Kidney (tissue), 14 donors: ENCODE data around the gene HBZ. TPM values are rescaled to one million over a fixed set of nuclear protein-coding genes. Genes with fewer than 3 reads are reported as not detected.
A peak's percentile ranks its signal among the peaks of the same experiment; 100 is the strongest.
"Not testable (repeated sequence)": the region's sequence is repeated elsewhere in the genome, so short reads cannot be mapped to it uniquely, and the experiment has no call there.

Experiments
- DNase-seq, 5 donors: peaks; one replicate each; pipeline ENCODE4 v3.0.0-alpha.2; 2013 to 2020
- FAIRE-seq: peaks from 2 replicates; lab custom pipeline; 2012; peaks lifted over from hg19 to GRCh38; lab: Jason Lieb, UNC
- H3K27ac ChIP-seq, 2 donors: one replicate each; pipeline ENCODE4 v1.7.0; 2013; ENCODE audit warnings: low read depth in 2 of 2, low read length in 2 of 2, inconsistent platforms in 1 of 2
- H3K27me3 ChIP-seq: one replicate; pipeline ENCODE4 v1.7.1; 2013; ENCODE audit warnings: low read length, inconsistent platforms; ENCODE audit not compliant: control insufficient read depth, insufficient read depth
- H3K36me3 ChIP-seq, 3 donors: one replicate each; pipeline versions ENCODE4 v1.7.0 to v1.7.1; 2013; ENCODE audit warnings: low read length in 3 of 3, control low read depth in 1 of 3, inconsistent platforms in 1 of 3; ENCODE audit not compliant: insufficient read depth in 3 of 3, control insufficient read depth in 2 of 3
- H3K4me1 ChIP-seq, 3 donors: one replicate each; pipeline versions ENCODE4 v1.7.0 to v1.7.1; 2013; ENCODE audit warnings: low read length in 3 of 3, inconsistent platforms in 1 of 3, low read depth in 1 of 3; ENCODE audit not compliant: control insufficient read depth in 2 of 3, insufficient read depth in 2 of 3
- H3K4me3 ChIP-seq, 3 donors: one replicate each; pipeline versions ENCODE4 v1.7.0 to v1.8.1; 2013; ENCODE audit warnings: low read length in 3 of 3, control low read depth in 1 of 3, inconsistent platforms in 1 of 3
- H3K9ac ChIP-seq, 3 donors: one replicate each; pipeline versions ENCODE4 v1.7.0 to v1.7.1; 2013; ENCODE audit warnings: low read length in 3 of 3, control low read depth in 1 of 3, inconsistent platforms in 1 of 3
- H3K9me3 ChIP-seq, 3 donors: one replicate each; pipeline versions ENCODE4 v1.7.0 to v1.7.1; 2013; ENCODE audit warnings: low read length in 3 of 3, control low read depth in 1 of 3, inconsistent platforms in 1 of 3; ENCODE audit not compliant: control insufficient read depth in 2 of 3, insufficient read depth in 1 of 3
- CTCF ChIP-seq: IDR thresholded peaks from 3 replicates; pipeline ENCODE4 v1.5.1; 2012; ENCODE audit warnings: mild to moderate bottlenecking, moderate library complexity, borderline replicate concordance; ENCODE audit not compliant: insufficient read depth; ENCODE audit errors: extremely low read depth
- intact Hi-C: fragments of 100-400 bp; cut with DNase I; formaldehyde crosslinking; loops from one replicate; pipeline ENCODE4 v1.11.1; 2022
- polyA plus RNA-seq: library from polyadenylated mRNA; stranded (reverse); fragments of 350-450 nt; fragmentation: Illumina TruSeq; extraction: RNeasy Lipid Tissue Mini Kit (QIAGEN cat#74804); gene quantifications from one replicate; pipeline ENCODE4 v1.2.3, GENCODE V29; 2014; ENCODE audit warnings: low read depth, low replicate concordance; ENCODE audit not compliant: insufficient read depth
- total RNA-seq: library from RNA; stranded (reverse); fragmentation: NEBNext Ultra II Directional; extraction: Animal tissue kit (Norgen Biotek cat#: 25700); gene quantifications from one replicate; pipeline ENCODE4 v1.2.1, GENCODE V29; 2021
- donor health status: control.
- donor health status: control.
- donor health status: control.
- donor health status: control.
- donor health status: control.
- donor health status: DM: yes; HTN: yes; CAD: no.
- donor health status: Normal renal cell carcinoma (clear cell type).

HBZ gene
- total and polyA plus RNA-seq, 2 donors from 2014 or later = not detected

GRCh38 chr16:167122-167690, 14.8 kb downstream of the HBZ start:
- intact Hi-C loops = no loop called here
- no peak overlapping the region for H3K27ac ChIP-seq
- no peak for TF ChIP-seq CTCF
- no peak for FAIRE-seq
- peaks cover 30% of the 10 kb centered on the region for H3K27me3 ChIP-seq
- H3K9me3 ChIP-seq = no peaks in the 10 kb centered on the region
- peaks cover 0 to 4% (median 0%) of the 10 kb centered on the region in 3 donors for H3K4me1 ChIP-seq
- DNase-seq = peak in 1 of 5 donors; percentile 31
- no peak overlapping the region for H3K4me3 ChIP-seq
- H3K36me3 ChIP-seq = no peaks in the 10 kb centered on the region
- H3K9ac ChIP-seq = no peak overlapping the region

- Histone ChIP-seq H3K27me3 (peaks cover 30% of the 10 kb centered on the region), H3K36me3 (no peaks in the 10 kb centered on the region), H3K27ac (no peak overlapping the region), H3K9ac (no peak overlapping the region), H3K4me1 (peaks cover 0 to 4% (median 0%) of the 10 kb centered on the region in 3 donors), H3K4me3 (no peak overlapping the region), H3K9me3 (no peaks in the 10 kb centered on the region)
- TF ChIP-seq CTCF = no peak
- intact Hi-C loops = no loop called here
- DNase-seq (peak in 1 of 5 donors; percentile 25), FAIRE-seq (no peak)
These were observed 16.0 kb downstream of the HBZ start for GRCh38 chr16:168424-168823.

- no peak for FAIRE-seq
- no peaks in the 10 kb centered on the region for H3K9me3 ChIP-seq
- H3K27ac ChIP-seq = no peak overlapping the region
- no peak overlapping the region for H3K4me3 ChIP-seq
- peak in 1 of 5 donors; percentile 45 for DNase-seq
- no peaks in the 10 kb centered on the region for H3K36me3 ChIP-seq
- H3K4me1 ChIP-seq = peaks cover 0 to 4% (median 0%) of the 10 kb centered on the region in 3 donors
- peaks cover 30% of the 10 kb centered on the region for H3K27me3 ChIP-seq
- no peak for TF ChIP-seq CTCF
- intact Hi-C loops = no loop called here
- no peak overlapping the region for H3K9ac ChIP-seq
These were observed 16.6 kb downstream of the HBZ start for GRCh38 chr16:169014-169413.

GRCh38 chr16:170088-170507, 17.7 kb downstream of the HBZ start:
- peak in 2 of 5 donors; percentile 43 to 68 for DNase-seq
- FAIRE-seq, intact Hi-C loops, H3K9me3 ChIP-seq, H3K9ac ChIP-seq, H3K4me1 ChIP-seq, H3K27ac ChIP-seq, H3K4me3 ChIP-seq, H3K36me3 ChIP-seq: not testable (repeated sequence)
- peaks cover 35% of the 10 kb centered on the region for H3K27me3 ChIP-seq
